GM23338 (cell line): ENCODE results near the gene RNF7. TPM values are rescaled to one million over a fixed set of nuclear protein-coding genes. Genes with fewer than 3 reads are reported as not detected.

ENCODE experiments used
- ATAC-seq: fragments of 200-7000 bp; cut with Tn5 transposase; 3 replicates; pipeline ENCODE4 v1.9.1; 2020
- DNase-seq: peaks from one replicate; pipeline ENCODE4 v3.0.0-alpha.2; 2015; ENCODE audit warnings: low spot score
- H2AFZ ChIP-seq: fragments of 200-600 bp; sonication (generic); 2 replicates; pipeline ENCODE4 v1.8.0; 2016; ENCODE audit warnings: antibody characterized with exemption, mild to moderate bottlenecking, moderate library complexity
- H3F3A ChIP-seq: fragments of 200-600 bp; sonication (generic); replicated peaks from 2 replicates; pipeline ENCODE4 v1.8.0; 2017; ENCODE audit warnings: antibody characterized with exemption, mixed run types, low read depth
- H3K27ac ChIP-seq: fragments of 200-600 bp; sonication (generic); 2 replicates; pipeline ENCODE4 v1.6.1; 2016; ENCODE audit warnings: low read depth
- H3K27me3 ChIP-seq: fragments of 200-600 bp; sonication (generic); 2 replicates; pipeline ENCODE4 v1.8.0; 2016; ENCODE audit warnings: mild to moderate bottlenecking, mixed run types, moderate library complexity; ENCODE audit not compliant: insufficient read depth
- H3K36me3 ChIP-seq: fragments of 200-600 bp; sonication (generic); 2 replicates; pipeline ENCODE4 v1.8.0; 2016; ENCODE audit warnings: mild to moderate bottlenecking; ENCODE audit not compliant: insufficient read depth
- H3K4me1 ChIP-seq: fragments of 200-600 bp; sonication (generic); 2 replicates; pipeline ENCODE4 v1.8.0; 2016; ENCODE audit warnings: mild to moderate bottlenecking, moderate library complexity; ENCODE audit not compliant: insufficient read depth
- H3K4me2 ChIP-seq: fragments of 200-600 bp; sonication (generic); 2 replicates; pipeline ENCODE4 v1.7.1; 2017; ENCODE audit warnings: mixed run types
- H3K4me3 ChIP-seq: fragments of 200-600 bp; sonication (generic); 2 replicates; pipeline ENCODE4 v1.6.1; 2016; ENCODE audit warnings: mixed run types
- H3K79me2 ChIP-seq: fragments of 200-600 bp; sonication (generic); replicated peaks from 2 replicates; pipeline ENCODE4 v1.8.0; 2017; ENCODE audit warnings: mild to moderate bottlenecking; ENCODE audit not compliant: insufficient read depth
- H3K9me2 ChIP-seq: fragments of 200-600 bp; sonication (generic); 2 replicates; pipeline ENCODE4 v1.8.0; 2017; ENCODE audit not compliant: insufficient read depth
- H4K20me1 ChIP-seq: fragments of 200-600 bp; sonication (generic); replicated peaks from 2 replicates; pipeline ENCODE4 v1.8.0; 2017; ENCODE audit warnings: mild to moderate bottlenecking; ENCODE audit not compliant: insufficient read depth
- H3K27ac Mint-ChIP-seq: 2 replicates; pipeline ENCODE4 v1.8.0; 2020; ENCODE audit warnings: inconsistent platforms, mild to moderate bottlenecking, moderate library complexity, mixed read lengths
- H3K27me3 Mint-ChIP-seq: 3 replicates; pipeline ENCODE4 v1.8.0; 2022; ENCODE audit warnings: low read depth, mild to moderate bottlenecking, moderate library complexity, mixed read lengths, inconsistent platforms; ENCODE audit not compliant: insufficient read depth, poor library complexity
- H3K36me3 Mint-ChIP-seq: 3 replicates; pipeline ENCODE4 v1.8.0; 2021; ENCODE audit warnings: low read depth, mild to moderate bottlenecking, inconsistent platforms, moderate library complexity, mixed read lengths
- H3K4me1 Mint-ChIP-seq: 3 replicates; pipeline ENCODE4 v1.8.0; 2020; ENCODE audit warnings: mild to moderate bottlenecking, inconsistent platforms, mixed read lengths
- H3K4me3 Mint-ChIP-seq: 3 replicates; pipeline ENCODE4 v1.8.0; 2021; ENCODE audit warnings: moderate library complexity, mild to moderate bottlenecking, inconsistent platforms, mixed read lengths
- H3K9me3 Mint-ChIP-seq: 3 replicates; pipeline ENCODE4 v1.8.0; 2020; ENCODE audit warnings: moderate library complexity, mild to moderate bottlenecking, inconsistent platforms, mixed read lengths
- CREB1 ChIP-seq: fragments of 250-450 bp; sonication (Bioruptor Pico); IDR thresholded peaks from 2 replicates; pipeline ENCODE4 v1.5.0; 2020; ENCODE audit warnings: low read depth, mild to moderate bottlenecking, moderate library complexity
- EZH2phosphoT487 ChIP-seq: fragments of 200-600 bp; sonication (generic); IDR thresholded peaks from one replicate; pipeline ENCODE4 v1.8.1; 2018; ENCODE audit warnings: antibody characterized with exemption; ENCODE audit not compliant: unreplicated experiment
- JUNB ChIP-seq: IDR thresholded peaks from one replicate; pipeline ENCODE4 v1.6.1; 2016; ENCODE audit warnings: antibody characterized with exemption; ENCODE audit not compliant: unreplicated experiment
- NANOG ChIP-seq: IDR thresholded peaks from 2 replicates; pipeline ENCODE4 v1.6.1; 2016; ENCODE audit warnings: antibody characterized with exemption, borderline replicate concordance
- POLR2AphosphoS5 ChIP-seq: IDR thresholded peaks from 2 replicates; pipeline ENCODE4 v1.6.1; 2016; ENCODE audit warnings: antibody characterized with exemption, low read depth
- STAT1 ChIP-seq: IDR thresholded peaks from one replicate; pipeline ENCODE4 v1.6.1; 2016; ENCODE audit warnings: antibody characterized with exemption; ENCODE audit not compliant: unreplicated experiment
- ZNF114 ChIP-seq: fragments of 250-450 bp; sonication (Bioruptor Pico); IDR thresholded peaks from 2 replicates; pipeline ENCODE4 v1.5.0; 2020; ENCODE audit warnings: mild to moderate bottlenecking, moderate library complexity
- ZNF331 ChIP-seq: fragments of 250-450 bp; sonication (Bioruptor Pico); IDR thresholded peaks from 2 replicates; pipeline ENCODE4 v1.5.0; 2020; ENCODE audit warnings: low read depth, mild to moderate bottlenecking, moderate library complexity
- polyA plus RNA-seq: library from polyadenylated mRNA; unstranded; fragments of >200 nt; fragmentation: Nextera tagmentation; extraction: Ambion mirVana; gene quantifications from 2 replicates; pipeline ENCODE4 v1.2.1, GENCODE V29; 2016
- total RNA-seq: library from RNA; depleted of rRNA; stranded (reverse); fragments of >200 nt; shearing (Covaris generic); gene quantifications from 2 replicates; pipeline ENCODE4 v1.2.3, GENCODE V29; 2014
- TF ChIP-seq, protein P1 (sequence below), 2 experiments: fragments of 200-600 bp in 1 of 2; sonication (generic) in 1 of 2; conservative IDR thresholded peaks; 2 replicates each; pipeline versions ENCODE4 v1.5.1 to v1.6.1; 2016 to 2017; ENCODE audit warnings: antibody characterized with exemption in 2 of 2, low read depth in 2 of 2, mild to moderate bottlenecking in 2 of 2, moderate library complexity in 1 of 2
- TF ChIP-seq, protein P2 (sequence below): fragments of 250-450 bp; sonication (Bioruptor Pico); IDR thresholded peaks from 2 replicates; pipeline ENCODE4 v1.5.0; 2020; ENCODE audit warnings: mild to moderate bottlenecking, moderate library complexity
- TF ChIP-seq, protein P3 (sequence below): IDR thresholded peaks from one replicate; pipeline ENCODE4 v1.6.1; 2018; ENCODE audit warnings: antibody characterized with exemption; ENCODE audit not compliant: unreplicated experiment

Gene RNF7
- total and polyA plus RNA-seq, 2 experiments from 2014 or later, result 156 to 254 TPM

DNA sequence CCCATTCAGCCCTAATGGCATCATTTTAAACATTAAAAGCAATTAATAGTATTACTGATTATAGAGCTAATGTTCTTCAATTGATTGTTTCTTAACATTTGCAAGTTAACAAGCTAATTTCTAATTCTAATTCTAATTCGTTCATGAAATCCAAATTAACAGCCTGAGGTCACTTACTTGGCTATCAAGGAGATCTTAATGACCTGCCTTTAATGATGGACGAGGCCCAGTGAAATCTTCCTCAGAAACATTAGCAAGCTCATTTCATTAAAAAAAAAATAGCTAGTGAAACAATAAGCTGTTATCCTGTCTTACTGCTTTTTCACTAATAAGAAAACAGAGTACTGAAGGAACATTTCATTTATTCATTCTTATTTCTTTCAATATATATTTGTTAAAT, 15.4 kb upstream of the RNF7 start:
- no peaks in the 10 kb centered on the region for H3K27me3 Mint-ChIP-seq
- Histone ChIP-seq H3K4me1 (0 out of 2 replicates have a peak, but pooled peaks cover 7% of the 10 kb centered on the region), H3K9me2 (0 out of 2 replicates have a peak, but pooled peaks cover 1% of the 10 kb centered on the region), H3K27me3 (no peaks in the 10 kb centered on the region), H2AFZ (no peak overlapping the region), H3K36me3 (no peaks in the 10 kb centered on the region), H3K4me3 (no peak overlapping the region), H3F3A (no peaks in the 10 kb centered on the region), H4K20me1 (no peaks in the 10 kb centered on the region), H3K27ac (no peak overlapping the region), H3K4me2 (no peak overlapping the region), H3K79me2 (no peaks in the 10 kb centered on the region)
- ATAC-seq, result no peak
- peaks cover 2% of the 10 kb centered on the region; the same call in 2 of the 3 replicates for H3K4me1 Mint-ChIP-seq
- H3K36me3 Mint-ChIP-seq, result no peaks in the 10 kb centered on the region
- H3K4me3 Mint-ChIP-seq, result no peak overlapping the region
- TF ChIP-seq JUNB, result no peak
- no peaks in the 10 kb centered on the region; the same call in 2 of the 3 replicates for H3K9me3 Mint-ChIP-seq
- H3K27ac Mint-ChIP-seq, result no peak overlapping the region
- DNase-seq, result no peak

DNA sequence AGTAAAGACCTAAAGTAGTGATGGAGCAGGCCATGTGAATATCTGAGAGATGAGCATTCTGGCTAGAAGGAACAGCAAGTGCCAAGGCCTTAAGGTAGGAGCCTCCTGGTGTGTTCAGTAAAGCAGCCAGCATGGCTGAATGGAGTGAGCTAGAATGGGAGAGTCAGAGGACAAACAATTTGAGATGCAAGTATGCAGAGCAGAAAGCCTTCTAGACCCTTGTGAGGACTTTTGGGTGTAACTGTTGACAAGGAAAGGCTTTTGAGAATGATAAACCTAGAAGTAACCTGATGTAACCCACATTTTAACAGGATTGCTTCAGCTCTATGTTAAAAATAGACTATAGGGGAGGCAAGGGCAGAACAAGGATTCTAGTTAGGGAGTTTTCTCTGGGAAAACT, 14.8 kb upstream of the RNF7 start:
- Mint-ChIP-seq H3K27ac (no peak overlapping the region), H3K36me3 (no peaks in the 10 kb centered on the region), H3K4me3 (no peak overlapping the region), H3K4me1 (peaks cover 2% of the 10 kb centered on the region; the same call in 2 of the 3 replicates), H3K9me3 (no peaks in the 10 kb centered on the region; the same call in 2 of the 3 replicates), H3K27me3 (no peaks in the 10 kb centered on the region)
- no peak overlapping the region for H3K4me3 ChIP-seq
- no peak overlapping the region for H3K27ac ChIP-seq
- no peaks in the 10 kb centered on the region for H3K27me3 ChIP-seq
- no peaks in the 10 kb centered on the region for H4K20me1 ChIP-seq
- 0 out of 2 replicates have a peak, but pooled peaks cover 7% of the 10 kb centered on the region for H3K4me1 ChIP-seq
- no peak overlapping the region for H3K4me2 ChIP-seq
- H3F3A ChIP-seq, result no peaks in the 10 kb centered on the region
- no peaks in the 10 kb centered on the region for H3K79me2 ChIP-seq
- no peak for DNase-seq
- H2AFZ ChIP-seq, result no peak overlapping the region
- ATAC-seq, result no peak
- no peaks in the 10 kb centered on the region for H3K9me2 ChIP-seq
- TF ChIP-seq ZNF331 (CRISPR knock-in tag) (no peak), NANOG (no peak), POLR2AphosphoS5 (no peak), ZNF114 (CRISPR knock-in tag) (no peak), CREB1 (CRISPR knock-in tag) (no peak), STAT1 (no peak), JUNB (no peak), EZH2phosphoT487 (no peak)
- TF ChIP-seq, protein P1, sequence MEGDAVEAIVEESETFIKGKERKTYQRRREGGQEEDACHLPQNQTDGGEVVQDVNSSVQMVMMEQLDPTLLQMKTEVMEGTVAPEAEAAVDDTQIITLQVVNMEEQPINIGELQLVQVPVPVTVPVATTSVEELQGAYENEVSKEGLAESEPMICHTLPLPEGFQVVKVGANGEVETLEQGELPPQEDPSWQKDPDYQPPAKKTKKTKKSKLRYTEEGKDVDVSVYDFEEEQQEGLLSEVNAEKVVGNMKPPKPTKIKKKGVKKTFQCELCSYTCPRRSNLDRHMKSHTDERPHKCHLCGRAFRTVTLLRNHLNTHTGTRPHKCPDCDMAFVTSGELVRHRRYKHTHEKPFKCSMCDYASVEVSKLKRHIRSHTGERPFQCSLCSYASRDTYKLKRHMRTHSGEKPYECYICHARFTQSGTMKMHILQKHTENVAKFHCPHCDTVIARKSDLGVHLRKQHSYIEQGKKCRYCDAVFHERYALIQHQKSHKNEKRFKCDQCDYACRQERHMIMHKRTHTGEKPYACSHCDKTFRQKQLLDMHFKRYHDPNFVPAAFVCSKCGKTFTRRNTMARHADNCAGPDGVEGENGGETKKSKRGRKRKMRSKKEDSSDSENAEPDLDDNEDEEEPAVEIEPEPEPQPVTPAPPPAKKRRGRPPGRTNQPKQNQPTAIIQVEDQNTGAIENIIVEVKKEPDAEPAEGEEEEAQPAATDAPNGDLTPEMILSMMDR (conservative IDR thresholded peaks at IDR 0.05; ENCODE audit: low read depth in 2 of 2), result no peak
- TF ChIP-seq, protein P2, sequence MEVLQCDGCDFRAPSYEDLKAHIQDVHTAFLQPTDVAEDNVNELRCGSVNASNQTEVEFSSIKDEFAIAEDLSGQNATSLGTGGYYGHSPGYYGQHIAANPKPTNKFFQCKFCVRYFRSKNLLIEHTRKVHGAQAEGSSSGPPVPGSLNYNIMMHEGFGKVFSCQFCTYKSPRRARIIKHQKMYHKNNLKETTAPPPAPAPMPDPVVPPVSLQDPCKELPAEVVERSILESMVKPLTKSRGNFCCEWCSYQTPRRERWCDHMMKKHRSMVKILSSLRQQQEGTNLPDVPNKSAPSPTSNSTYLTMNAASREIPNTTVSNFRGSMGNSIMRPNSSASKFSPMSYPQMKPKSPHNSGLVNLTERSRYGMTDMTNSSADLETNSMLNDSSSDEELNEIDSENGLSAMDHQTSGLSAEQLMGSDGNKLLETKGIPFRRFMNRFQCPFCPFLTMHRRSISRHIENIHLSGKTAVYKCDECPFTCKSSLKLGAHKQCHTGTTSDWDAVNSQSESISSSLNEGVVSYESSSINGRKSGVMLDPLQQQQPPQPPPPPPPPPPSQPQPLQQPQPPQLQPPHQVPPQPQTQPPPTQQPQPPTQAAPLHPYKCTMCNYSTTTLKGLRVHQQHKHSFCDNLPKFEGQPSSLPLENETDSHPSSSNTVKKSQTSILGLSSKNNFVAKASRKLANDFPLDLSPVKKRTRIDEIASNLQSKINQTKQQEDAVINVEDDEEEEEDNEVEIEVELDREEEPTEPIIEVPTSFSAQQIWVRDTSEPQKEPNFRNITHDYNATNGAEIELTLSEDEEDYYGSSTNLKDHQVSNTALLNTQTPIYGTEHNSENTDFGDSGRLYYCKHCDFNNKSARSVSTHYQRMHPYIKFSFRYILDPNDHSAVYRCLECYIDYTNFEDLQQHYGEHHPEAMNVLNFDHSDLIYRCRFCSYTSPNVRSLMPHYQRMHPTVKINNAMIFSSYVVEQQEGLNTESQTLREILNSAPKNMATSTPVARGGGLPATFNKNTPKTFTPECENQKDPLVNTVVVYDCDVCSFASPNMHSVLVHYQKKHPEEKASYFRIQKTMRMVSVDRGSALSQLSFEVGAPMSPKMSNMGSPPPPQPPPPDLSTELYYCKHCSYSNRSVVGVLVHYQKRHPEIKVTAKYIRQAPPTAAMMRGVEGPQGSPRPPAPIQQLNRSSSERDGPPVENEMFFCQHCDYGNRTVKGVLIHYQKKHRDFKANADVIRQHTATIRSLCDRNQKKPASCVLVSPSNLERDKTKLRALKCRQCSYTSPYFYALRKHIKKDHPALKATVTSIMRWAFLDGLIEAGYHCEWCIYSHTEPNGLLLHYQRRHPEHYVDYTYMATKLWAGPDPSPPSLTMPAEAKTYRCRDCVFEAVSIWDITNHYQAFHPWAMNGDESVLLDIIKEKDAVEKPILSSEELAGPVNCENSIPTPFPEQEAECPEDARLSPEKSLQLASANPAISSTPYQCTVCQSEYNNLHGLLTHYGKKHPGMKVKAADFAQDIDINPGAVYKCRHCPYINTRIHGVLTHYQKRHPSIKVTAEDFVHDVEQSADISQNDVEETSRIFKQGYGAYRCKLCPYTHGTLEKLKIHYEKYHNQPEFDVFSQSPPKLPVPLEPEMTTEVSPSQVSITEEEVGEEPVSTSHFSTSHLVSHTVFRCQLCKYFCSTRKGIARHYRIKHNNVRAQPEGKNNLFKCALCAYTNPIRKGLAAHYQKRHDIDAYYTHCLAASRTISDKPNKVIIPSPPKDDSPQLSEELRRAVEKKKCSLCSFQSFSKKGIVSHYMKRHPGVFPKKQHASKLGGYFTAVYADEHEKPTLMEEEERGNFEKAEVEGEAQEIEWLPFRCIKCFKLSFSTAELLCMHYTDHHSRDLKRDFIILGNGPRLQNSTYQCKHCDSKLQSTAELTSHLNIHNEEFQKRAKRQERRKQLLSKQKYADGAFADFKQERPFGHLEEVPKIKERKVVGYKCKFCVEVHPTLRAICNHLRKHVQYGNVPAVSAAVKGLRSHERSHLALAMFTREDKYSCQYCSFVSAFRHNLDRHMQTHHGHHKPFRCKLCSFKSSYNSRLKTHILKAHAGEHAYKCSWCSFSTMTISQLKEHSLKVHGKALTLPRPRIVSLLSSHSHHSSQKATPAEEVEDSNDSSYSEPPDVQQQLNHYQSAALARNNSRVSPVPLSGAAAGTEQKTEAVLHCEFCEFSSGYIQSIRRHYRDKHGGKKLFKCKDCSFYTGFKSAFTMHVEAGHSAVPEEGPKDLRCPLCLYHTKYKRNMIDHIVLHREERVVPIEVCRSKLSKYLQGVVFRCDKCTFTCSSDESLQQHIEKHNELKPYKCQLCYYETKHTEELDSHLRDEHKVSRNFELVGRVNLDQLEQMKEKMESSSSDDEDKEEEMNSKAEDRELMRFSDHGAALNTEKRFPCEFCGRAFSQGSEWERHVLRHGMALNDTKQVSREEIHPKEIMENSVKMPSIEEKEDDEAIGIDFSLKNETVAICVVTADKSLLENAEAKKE (CRISPR knock-in tag), result no peak
- TF ChIP-seq, protein P3, sequence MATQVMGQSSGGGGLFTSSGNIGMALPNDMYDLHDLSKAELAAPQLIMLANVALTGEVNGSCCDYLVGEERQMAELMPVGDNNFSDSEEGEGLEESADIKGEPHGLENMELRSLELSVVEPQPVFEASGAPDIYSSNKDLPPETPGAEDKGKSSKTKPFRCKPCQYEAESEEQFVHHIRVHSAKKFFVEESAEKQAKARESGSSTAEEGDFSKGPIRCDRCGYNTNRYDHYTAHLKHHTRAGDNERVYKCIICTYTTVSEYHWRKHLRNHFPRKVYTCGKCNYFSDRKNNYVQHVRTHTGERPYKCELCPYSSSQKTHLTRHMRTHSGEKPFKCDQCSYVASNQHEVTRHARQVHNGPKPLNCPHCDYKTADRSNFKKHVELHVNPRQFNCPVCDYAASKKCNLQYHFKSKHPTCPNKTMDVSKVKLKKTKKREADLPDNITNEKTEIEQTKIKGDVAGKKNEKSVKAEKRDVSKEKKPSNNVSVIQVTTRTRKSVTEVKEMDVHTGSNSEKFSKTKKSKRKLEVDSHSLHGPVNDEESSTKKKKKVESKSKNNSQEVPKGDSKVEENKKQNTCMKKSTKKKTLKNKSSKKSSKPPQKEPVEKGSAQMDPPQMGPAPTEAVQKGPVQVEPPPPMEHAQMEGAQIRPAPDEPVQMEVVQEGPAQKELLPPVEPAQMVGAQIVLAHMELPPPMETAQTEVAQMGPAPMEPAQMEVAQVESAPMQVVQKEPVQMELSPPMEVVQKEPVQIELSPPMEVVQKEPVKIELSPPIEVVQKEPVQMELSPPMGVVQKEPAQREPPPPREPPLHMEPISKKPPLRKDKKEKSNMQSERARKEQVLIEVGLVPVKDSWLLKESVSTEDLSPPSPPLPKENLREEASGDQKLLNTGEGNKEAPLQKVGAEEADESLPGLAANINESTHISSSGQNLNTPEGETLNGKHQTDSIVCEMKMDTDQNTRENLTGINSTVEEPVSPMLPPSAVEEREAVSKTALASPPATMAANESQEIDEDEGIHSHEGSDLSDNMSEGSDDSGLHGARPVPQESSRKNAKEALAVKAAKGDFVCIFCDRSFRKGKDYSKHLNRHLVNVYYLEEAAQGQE, result no peak
- no peaks in the 10 kb centered on the region for H3K36me3 ChIP-seq
